ACC112 (cell line): Measurements from ENCODE around the gene KRTAP2-1.
"Not testable (repeated sequence)": the region's sequence is repeated elsewhere in the genome, so short reads cannot be mapped to it uniquely, and the experiment has no call there.

ENCODE experiments used
- H2AFZ ChIP-seq: fragments of 200-600 bp; sonication (generic); one replicate; pipeline ENCODE4 v1.6.0; 2017; ENCODE audit warnings: antibody characterized with exemption, low read length; ENCODE audit not compliant: unreplicated experiment
- H3K27ac ChIP-seq: fragments of 200-600 bp; sonication (generic); 2 replicates; pipeline ENCODE4 v1.5.1; 2014; ENCODE audit warnings: low read depth, mild to moderate bottlenecking, antibody characterized with exemption, low read length, moderate library complexity
- H3K27me3 ChIP-seq: fragments of 200-600 bp; sonication (generic); 2 replicates; pipeline ENCODE4 v1.6.1; 2014; ENCODE audit warnings: mild to moderate bottlenecking, antibody characterized with exemption, low read length, moderate library complexity, mixed read lengths; ENCODE audit not compliant: insufficient read depth
- H3K36me3 ChIP-seq: fragments of 200-600 bp; sonication (generic); 2 replicates; pipeline ENCODE4 v1.6.1; 2016; ENCODE audit warnings: mild to moderate bottlenecking, antibody characterized with exemption, low read length, moderate library complexity, mixed read lengths; ENCODE audit not compliant: insufficient read depth
- H3K4me1 ChIP-seq: fragments of 200-600 bp; sonication (generic); one replicate; pipeline ENCODE4 v1.6.1; 2016; ENCODE audit warnings: low read length, mixed read lengths; ENCODE audit not compliant: insufficient read depth, unreplicated experiment, control insufficient read depth
- H3K4me3 ChIP-seq: fragments of 200-600 bp; sonication (generic); 2 replicates; pipeline ENCODE4 v1.5.1; 2014; ENCODE audit warnings: mild to moderate bottlenecking, low read depth, low read length
- H3K79me2 ChIP-seq: fragments of 200-600 bp; sonication (generic); one replicate; pipeline ENCODE4 v1.6.0; 2016; ENCODE audit warnings: low read length; ENCODE audit not compliant: control insufficient read depth, unreplicated experiment, insufficient read depth

KRTAP2-1 gene

DNA sequence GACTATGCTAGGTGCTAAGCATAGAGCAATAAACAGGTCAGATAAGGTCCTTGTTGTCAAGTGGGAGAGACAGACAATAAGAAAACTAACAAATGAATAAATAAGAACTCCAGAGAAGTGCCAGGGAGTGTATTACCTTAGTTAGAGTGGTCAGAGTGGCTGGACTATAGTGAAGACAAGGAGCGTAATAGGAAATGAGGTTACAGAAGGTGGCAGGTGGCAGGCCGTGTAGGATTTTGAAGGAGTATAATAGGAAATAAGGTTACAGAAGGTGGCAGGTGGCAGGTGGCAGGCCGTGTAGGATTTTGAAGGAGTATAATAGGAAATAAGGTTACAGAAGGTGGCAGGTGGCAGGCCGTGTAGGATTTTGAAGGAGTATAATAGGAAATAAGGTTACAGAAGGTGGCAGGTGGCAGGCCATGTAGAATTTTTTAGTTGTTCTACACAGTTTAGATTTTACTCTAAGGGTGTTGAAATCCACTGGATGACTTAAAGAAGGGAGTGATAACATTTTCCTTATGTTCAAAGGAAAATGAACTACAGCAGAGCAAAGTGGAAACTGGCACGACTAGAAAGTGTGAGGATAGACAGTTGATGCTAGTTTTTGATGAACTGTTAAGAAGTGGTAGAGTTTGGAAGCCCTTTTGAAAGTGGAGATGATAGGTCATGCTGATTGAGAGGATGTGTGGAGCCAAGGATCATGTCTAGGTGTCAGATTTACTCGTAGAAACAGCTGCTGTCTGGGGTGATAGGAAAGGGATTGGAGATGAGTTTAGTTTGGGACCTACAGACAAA, 34.6 kb downstream of the KRTAP2-1 start:
- Histone ChIP-seq H3K36me3 (no peaks in the 10 kb centered on the region), H3K27me3 (no peaks in the 10 kb centered on the region), H3K27ac (no peak overlapping the region), H3K4me3 (no peak overlapping the region), H3K79me2 (no peaks in the 10 kb centered on the region), H3K4me1 (no peaks in the 10 kb centered on the region), H2AFZ (no peak overlapping the region)

DNA sequence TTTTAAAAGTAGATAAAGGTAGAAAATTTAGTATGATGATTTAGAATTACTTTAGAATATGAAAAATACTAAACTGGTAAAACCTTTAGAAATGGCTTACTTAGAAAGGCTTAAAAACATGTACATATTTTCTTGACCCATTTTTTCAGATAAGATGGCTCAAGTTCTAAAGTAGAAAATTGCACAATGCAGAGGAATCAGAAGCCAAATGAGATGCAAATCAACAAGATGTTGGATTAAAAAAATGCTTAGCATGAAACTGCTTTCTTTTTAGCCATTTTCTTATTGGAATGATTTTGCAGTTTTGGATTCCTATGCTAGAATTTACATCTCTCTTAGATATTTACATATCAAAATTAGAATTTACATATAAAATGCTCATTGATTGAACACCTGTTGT, 36.7 kb downstream of the KRTAP2-1 start:
- Histone ChIP-seq H3K4me1 (no peaks in the 10 kb centered on the region), H3K27ac (no peak overlapping the region), H3K27me3 (no peaks in the 10 kb centered on the region)

DNA sequence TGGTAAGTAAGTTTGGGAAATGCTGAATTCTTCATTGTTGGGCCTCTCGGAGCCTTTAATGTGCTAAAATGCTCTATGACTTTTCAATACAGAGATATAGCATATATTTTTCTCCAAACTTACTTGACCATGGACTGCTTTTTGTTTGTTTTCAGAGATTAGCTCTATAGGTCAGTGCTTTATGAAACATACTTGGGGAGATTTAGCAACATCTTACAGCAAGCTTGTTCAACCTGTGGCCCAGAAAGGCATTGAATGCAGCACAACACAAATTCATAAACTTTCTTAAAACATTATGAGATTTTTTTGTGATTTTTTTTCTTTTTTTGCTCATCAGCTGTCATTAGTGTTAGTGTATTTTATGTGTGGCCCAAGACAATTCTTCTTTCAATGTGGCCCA, 37.2 kb downstream of the KRTAP2-1 start:
- Histone ChIP-seq H3K27me3 (no peaks in the 10 kb centered on the region), H3K4me3 (no peak overlapping the region), H3K27ac (no peak overlapping the region), H3K79me2 (no peaks in the 10 kb centered on the region), H2AFZ (no peak overlapping the region), H3K36me3 (no peaks in the 10 kb centered on the region), H3K4me1 (no peaks in the 10 kb centered on the region)

More for the DNA sequence above, 36.7 kb downstream of the KRTAP2-1 start:
- no peaks in the 10 kb centered on the region for H3K79me2 ChIP-seq
- no peaks in the 10 kb centered on the region for H3K36me3 ChIP-seq
- no peak overlapping the region for H2AFZ ChIP-seq
- no peak overlapping the region for H3K4me3 ChIP-seq

- H3K27ac ChIP-seq: no peak overlapping the region
- no peaks in the 10 kb centered on the region for H3K79me2 ChIP-seq
- no peak overlapping the region for H3K4me3 ChIP-seq
- H3K4me1 ChIP-seq: no peaks in the 10 kb centered on the region
- H2AFZ ChIP-seq: no peak overlapping the region
- H3K27me3 ChIP-seq: no peaks in the 10 kb centered on the region
- H3K36me3 ChIP-seq: no peaks in the 10 kb centered on the region
Measured at GRCh38 chr17:41009301-41009760, 37.8 kb downstream of the KRTAP2-1 start.

GRCh38 chr17:41008811-41009210, 38.3 kb downstream of the KRTAP2-1 start, which contains the start of gene KRTAP3-1:
TSS of gene KRTAP3-1 (minus strand) at chr17:41009128. CDS start at chr17:41009074, 54 bp downstream.
- no peaks in the 10 kb centered on the region for H3K36me3 ChIP-seq
- no peak within 1 kb of the TSS for H3K4me3 ChIP-seq
- no peaks in the 10 kb centered on the region for H3K27me3 ChIP-seq
- no peak within 1 kb of the TSS for H2AFZ ChIP-seq
- no peak within 1 kb of the TSS for H3K27ac ChIP-seq
- H3K4me1 ChIP-seq: no peaks in the 10 kb centered on the region
- no peaks in the 10 kb centered on the region for H3K79me2 ChIP-seq

- no peak overlapping the region for H2AFZ ChIP-seq
- peaks cover 11% of the 10 kb centered on the region for H3K4me1 ChIP-seq
- no peaks in the 10 kb centered on the region for H3K36me3 ChIP-seq
- no peaks in the 10 kb centered on the region for H3K79me2 ChIP-seq
- H3K4me3 ChIP-seq: no peak overlapping the region
- H3K27ac ChIP-seq: no peak overlapping the region
- no peaks in the 10 kb centered on the region for H3K27me3 ChIP-seq
Measured at GRCh38 chr17:41004397-41004796, 42.7 kb downstream of the KRTAP2-1 start.

DNA sequence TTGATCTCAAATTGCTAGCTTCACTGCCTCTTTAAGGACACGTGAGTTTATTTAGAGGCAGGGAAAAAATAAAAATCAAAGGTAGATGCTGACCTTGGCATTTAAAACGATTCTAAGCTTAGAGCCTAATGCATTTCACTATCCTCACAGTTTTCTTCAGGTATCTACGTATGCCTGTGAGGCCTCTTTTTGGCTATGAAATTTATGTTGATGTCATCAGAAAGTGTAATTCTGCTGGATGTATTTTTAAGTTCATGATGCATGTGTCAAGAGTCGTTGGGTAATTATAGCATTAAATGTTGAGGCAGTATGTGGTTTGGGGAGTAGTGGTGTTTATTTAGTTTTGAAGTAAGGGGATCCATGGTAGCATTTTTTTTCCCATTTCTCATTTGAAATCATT, 43.2 kb downstream of the KRTAP2-1 start:
- Histone ChIP-seq H3K4me1 (peaks cover 11% of the 10 kb centered on the region), H3K27me3 (no peaks in the 10 kb centered on the region), H3K36me3 (no peaks in the 10 kb centered on the region), H3K4me3 (no peak overlapping the region), H3K79me2 (no peaks in the 10 kb centered on the region), H3K27ac (no peak overlapping the region), H2AFZ (no peak overlapping the region)

DNA sequence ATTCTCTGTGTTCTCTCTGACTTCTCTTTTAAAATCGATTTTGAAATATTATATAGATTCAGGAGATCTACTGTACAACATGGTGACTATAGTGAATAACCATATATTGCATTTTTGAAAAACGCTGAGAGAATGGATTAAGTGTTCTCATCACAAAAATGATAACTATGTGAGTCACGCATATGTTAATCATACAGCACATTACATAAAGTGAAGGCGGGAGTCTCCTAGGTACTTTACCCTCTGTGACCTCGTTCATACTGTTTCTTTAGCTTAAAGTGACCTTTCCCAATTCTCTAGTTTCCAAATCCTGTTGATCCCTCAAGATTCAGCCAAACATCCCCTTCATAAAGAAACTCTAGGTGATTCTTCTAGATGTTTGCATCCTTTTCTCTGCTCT, 44.3 kb downstream of the KRTAP2-1 start:
- peaks cover 11% of the 10 kb centered on the region for H3K4me1 ChIP-seq
- H2AFZ ChIP-seq: no peak overlapping the region
- no peaks in the 10 kb centered on the region for H3K36me3 ChIP-seq
- H3K79me2 ChIP-seq: no peaks in the 10 kb centered on the region
- H3K4me3 ChIP-seq: no peak overlapping the region
- peak overlapping the region; percentile 43; the same call in 1 of the 2 replicates for H3K27ac ChIP-seq
- no peaks in the 10 kb centered on the region for H3K27me3 ChIP-seq

GRCh38 chr17:41001795-41002194, 45.3 kb downstream of the KRTAP2-1 start:
- peaks cover 11% of the 10 kb centered on the region for H3K4me1 ChIP-seq
- no peak overlapping the region for H2AFZ ChIP-seq
- H3K36me3 ChIP-seq: no peaks in the 10 kb centered on the region
- H3K27me3 ChIP-seq: no peaks in the 10 kb centered on the region
- no peaks in the 10 kb centered on the region for H3K79me2 ChIP-seq
- H3K4me3 ChIP-seq: no peak overlapping the region
- H3K27ac ChIP-seq: no peak overlapping the region

DNA sequence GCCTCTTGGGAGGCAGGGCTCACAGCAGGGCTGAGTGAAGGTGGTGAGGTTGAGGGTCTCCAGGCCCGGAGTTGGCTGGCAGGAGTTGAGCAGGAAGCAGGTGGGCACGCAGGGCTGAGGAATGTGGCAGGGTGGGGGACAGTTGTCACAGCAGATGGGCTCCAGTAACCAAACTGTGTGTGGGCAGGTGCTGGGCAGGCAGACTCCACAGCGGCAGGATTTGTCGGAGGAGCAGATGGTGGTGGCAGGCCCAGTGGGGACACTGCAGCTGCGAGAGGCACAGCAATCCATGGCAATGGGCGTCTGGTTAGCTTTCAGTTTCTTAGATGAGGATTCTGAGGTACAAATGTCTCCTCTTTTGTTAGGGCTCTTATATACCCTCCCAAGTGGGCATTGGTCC, 47.6 kb downstream of the KRTAP2-1 start, which contains the start of gene KRTAP3-2:
TSS of gene KRTAP3-2 (minus strand) at position 344 of the 400 bp plus-strand sequence. CDS start at position 291, 53 bp downstream.
- not testable (repeated sequence) for H3K27me3 ChIP-seq, H3K27ac ChIP-seq, H3K4me3 ChIP-seq, H3K36me3 ChIP-seq, H2AFZ ChIP-seq, H3K79me2 ChIP-seq
- H3K4me1 ChIP-seq: peaks cover 11% of the 10 kb centered on the region

- Histone ChIP-seq H2AFZ (no peak overlapping the region), H3K27ac (no peak overlapping the region), H3K36me3 (no peaks in the 10 kb centered on the region)
Measured at GRCh38 chr17:40997361-40997760, 49.8 kb downstream of the KRTAP2-1 start.

More at GRCh38 chr17:40997361-40997760, 49.8 kb downstream of the KRTAP2-1 start:
- Histone ChIP-seq H3K27me3 (no peaks in the 10 kb centered on the region), H3K79me2 (no peaks in the 10 kb centered on the region), H3K4me3 (no peak overlapping the region), H3K4me1 (peaks cover 2% of the 10 kb centered on the region)
